HepG2 (cell line): Measurements from ENCODE around the gene RALBP1. TPM values are rescaled to one million over a fixed set of nuclear protein-coding genes. Genes with fewer than 3 reads are reported as not detected.

ENCODE experiments used
- DR1 ChIP-seq: sonication (generic); formaldehyde crosslinking; IDR thresholded peaks from 2 replicates; pipeline ENCODE4 v1.8.0; 2021; ENCODE audit warnings: mild to moderate bottlenecking, missing genetic modification reagents, inconsistent platforms
- IRX3 ChIP-seq: sonication (generic); formaldehyde crosslinking; IDR thresholded peaks from 2 replicates; pipeline ENCODE4 v1.8.1; 2023; ENCODE audit warnings: mild to moderate bottlenecking, low read depth, missing genetic modification reagents, borderline replicate concordance
- ISX ChIP-seq: sonication (generic); formaldehyde crosslinking; conservative IDR thresholded peaks from 2 replicates; pipeline ENCODE4 v1.5.0; 2020; ENCODE audit warnings: missing genetic modification reagents
- LCORL ChIP-seq, 2 experiments: fragments of 450-650 bp in 1 of 2; sonication (generic) in 1 of 2; formaldehyde crosslinking in 1 of 2; IDR thresholded peaks; 2 replicates each; pipeline versions ENCODE4 v1.5.0 to v1.6.1; 2017 to 2020; ENCODE audit warnings: antibody characterized with exemption in 1 of 2, missing genetic modification reagents in 1 of 2
- NR2F2 ChIP-seq: IDR thresholded peaks from 2 replicates; pipeline ENCODE4 v1.6.1; 2012; ENCODE audit warnings: low read depth, inconsistent platforms, borderline replicate concordance
- SMARCC2 ChIP-seq: fragments of 450-650 bp; IDR thresholded peaks from 2 replicates; pipeline ENCODE4 v1.6.1; 2017; ENCODE audit warnings: antibody characterized with exemption, mild to moderate bottlenecking
- ZFY ChIP-seq: sonication (generic); formaldehyde crosslinking; IDR thresholded peaks from 2 replicates; pipeline ENCODE4 v1.4.0; 2020; ENCODE audit warnings: missing genetic modification reagents
- ZNF17 ChIP-seq: sonication (generic); formaldehyde crosslinking; IDR thresholded peaks from 2 replicates; pipeline ENCODE4 v1.5.0; 2020; ENCODE audit warnings: mild to moderate bottlenecking, missing genetic modification reagents
- ZNF383 ChIP-seq: sonication (generic); formaldehyde crosslinking; IDR thresholded peaks from 2 replicates; pipeline ENCODE4 v1.4.0; 2020; ENCODE audit warnings: missing genetic modification reagents, mild to moderate bottlenecking, borderline replicate concordance
- ZNF607 ChIP-seq: sonication (generic); formaldehyde crosslinking; IDR thresholded peaks from 2 replicates; pipeline ENCODE4 v1.5.1; 2020; ENCODE audit warnings: missing genetic modification reagents, mild to moderate bottlenecking, borderline replicate concordance
- ZNF879 ChIP-seq: sonication (generic); formaldehyde crosslinking; IDR thresholded peaks from 2 replicates; pipeline ENCODE4 v1.8.1; 2023; ENCODE audit warnings: missing genetic modification reagents
- polyA plus RNA-seq, 8 experiments: library from polyadenylated mRNA; depleted of rRNA in 3 of 8; stranded (reverse) in 7 of 8; unstranded in 1 of 8; fragments of >200 nt; fragmentation: Illumina TruSeq in 4 of 8; extraction: Trizol in 4 of 8; gene quantifications; 2 replicates each; pipeline versions ENCODE4 v1.2.1 to v1.2.3, GENCODE V29; 2011 to 2016; ENCODE audit warnings: low read depth in 4 of 8, missing spikeins in 1 of 8, mixed read lengths in 1 of 8; ENCODE audit not compliant: insufficient read depth in 1 of 8
- total RNA-seq, 5 experiments: library from RNA; depleted of rRNA; stranded (reverse); fragments of >200 nt; fragmentation: Illumina TruSeq; extraction: Trizol; gene quantifications; 2 replicates each; pipeline ENCODE4 v1.2.3, GENCODE V29; 2016; ENCODE audit warnings: low read depth in 1 of 5
- TF ChIP-seq, protein P1 (sequence below): sonication (generic); formaldehyde crosslinking; IDR thresholded peaks from 2 replicates; pipeline ENCODE4 v1.8.1; 2023; ENCODE audit warnings: mild to moderate bottlenecking, missing genetic modification reagents
- TF ChIP-seq, protein P2 (sequence below): sonication (generic); formaldehyde crosslinking; IDR thresholded peaks from 2 replicates; pipeline ENCODE4 v1.4.0; 2020; ENCODE audit warnings: missing genetic modification reagents
- TF ChIP-seq, protein P3 (sequence below): sonication (generic); formaldehyde crosslinking; IDR thresholded peaks from 2 replicates; pipeline ENCODE4 v1.4.0; 2020; ENCODE audit warnings: missing genetic modification reagents
- TF ChIP-seq, protein P4 (sequence below): sonication (generic); formaldehyde crosslinking; IDR thresholded peaks from 2 replicates; pipeline ENCODE4 v1.8.1; 2022; ENCODE audit warnings: mild to moderate bottlenecking, missing genetic modification reagents
- TF ChIP-seq, protein P5 (sequence below): sonication (generic); formaldehyde crosslinking; IDR thresholded peaks from 2 replicates; pipeline ENCODE4 v1.5.0; 2020; ENCODE audit warnings: mild to moderate bottlenecking, missing genetic modification reagents, moderate library complexity
- TF ChIP-seq, protein P6 (sequence below): IDR thresholded peaks from 2 replicates; pipeline ENCODE4 v1.6.1; 2018; ENCODE audit warnings: missing genetic modification reagents, mild to moderate bottlenecking, missing compliant biosample characterization

Gene RALBP1
- total and polyA plus RNA-seq, 2 of the 13 experiments (the other 11 are each of a cell fraction or from before 2014, with no cell fraction given): 24.5 to 33.1 TPM

DNA sequence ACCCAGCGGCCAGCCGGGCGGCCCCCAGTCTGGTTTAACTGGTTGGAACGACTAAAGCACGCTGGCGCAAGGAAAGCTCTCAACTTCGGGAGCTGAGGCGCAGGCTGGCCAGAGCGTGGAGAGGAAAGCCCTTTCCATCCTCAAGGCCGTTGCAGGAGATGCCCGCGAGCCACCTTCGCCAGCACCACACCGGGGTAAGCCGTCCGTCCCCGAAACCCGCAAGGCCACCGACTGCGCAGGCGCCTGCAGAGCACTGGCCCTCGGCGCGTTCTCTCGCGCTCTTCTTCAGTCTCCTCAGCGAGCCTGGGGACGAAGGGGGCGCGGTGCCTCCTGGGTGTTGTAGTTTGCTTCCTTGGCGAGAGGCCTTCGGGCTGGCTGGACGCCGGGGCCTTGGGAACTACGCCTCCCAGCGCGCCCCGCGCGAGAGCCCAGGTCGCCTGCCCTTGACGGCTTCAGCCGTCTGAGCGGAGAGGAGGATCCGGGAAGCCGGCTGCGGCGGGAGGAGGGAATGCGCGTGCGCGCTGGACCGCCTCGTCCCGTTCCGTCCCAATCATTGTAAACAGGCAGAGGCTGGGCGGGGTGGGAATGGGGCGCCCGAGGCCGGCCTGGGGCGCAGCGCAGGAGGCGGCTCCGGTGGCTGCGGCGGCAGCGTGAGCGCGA lies at the start of gene RALBP1 (continued):
- TF ChIP-seq NR2F2: 0 out of 2 replicates have a peak, but pooled peaks have one; percentile 19
- peak; percentile 57; the same call in 1 of the 2 replicates for TF ChIP-seq ZNF879 (CRISPR knock-in tag)
- TF ChIP-seq, protein P1, sequence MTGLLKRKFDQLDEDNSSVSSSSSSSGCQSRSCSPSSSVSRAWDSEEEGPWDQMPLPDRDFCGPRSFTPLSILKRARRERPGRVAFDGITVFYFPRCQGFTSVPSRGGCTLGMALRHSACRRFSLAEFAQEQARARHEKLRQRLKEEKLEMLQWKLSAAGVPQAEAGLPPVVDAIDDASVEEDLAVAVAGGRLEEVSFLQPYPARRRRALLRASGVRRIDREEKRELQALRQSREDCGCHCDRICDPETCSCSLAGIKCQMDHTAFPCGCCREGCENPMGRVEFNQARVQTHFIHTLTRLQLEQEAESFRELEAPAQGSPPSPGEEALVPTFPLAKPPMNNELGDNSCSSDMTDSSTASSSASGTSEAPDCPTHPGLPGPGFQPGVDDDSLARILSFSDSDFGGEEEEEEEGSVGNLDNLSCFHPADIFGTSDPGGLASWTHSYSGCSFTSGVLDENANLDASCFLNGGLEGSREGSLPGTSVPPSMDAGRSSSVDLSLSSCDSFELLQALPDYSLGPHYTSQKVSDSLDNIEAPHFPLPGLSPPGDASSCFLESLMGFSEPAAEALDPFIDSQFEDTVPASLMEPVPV (CRISPR knock-in tag): peak; percentile 80; the same call in 1 of the 2 replicates
- no peak for TF ChIP-seq ZNF17 (CRISPR knock-in tag)
- TF ChIP-seq SMARCC2: no peak
- TF ChIP-seq, protein P2, sequence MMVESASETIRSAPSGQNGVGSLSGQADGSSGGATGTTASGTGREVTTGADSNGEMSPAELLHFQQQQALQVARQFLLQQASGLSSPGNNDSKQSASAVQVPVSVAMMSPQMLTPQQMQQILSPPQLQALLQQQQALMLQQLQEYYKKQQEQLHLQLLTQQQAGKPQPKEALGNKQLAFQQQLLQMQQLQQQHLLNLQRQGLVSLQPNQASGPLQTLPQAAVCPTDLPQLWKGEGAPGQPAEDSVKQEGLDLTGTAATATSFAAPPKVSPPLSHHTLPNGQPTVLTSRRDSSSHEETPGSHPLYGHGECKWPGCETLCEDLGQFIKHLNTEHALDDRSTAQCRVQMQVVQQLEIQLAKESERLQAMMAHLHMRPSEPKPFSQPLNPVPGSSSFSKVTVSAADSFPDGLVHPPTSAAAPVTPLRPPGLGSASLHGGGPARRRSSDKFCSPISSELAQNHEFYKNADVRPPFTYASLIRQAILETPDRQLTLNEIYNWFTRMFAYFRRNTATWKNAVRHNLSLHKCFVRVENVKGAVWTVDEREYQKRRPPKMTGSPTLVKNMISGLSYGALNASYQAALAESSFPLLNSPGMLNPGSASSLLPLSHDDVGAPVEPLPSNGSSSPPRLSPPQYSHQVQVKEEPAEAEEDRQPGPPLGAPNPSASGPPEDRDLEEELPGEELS: no peak
- TF ChIP-seq LCORL (IDR thresholded peaks at IDR 0.05): no peak
- peak; percentile 79 for TF ChIP-seq LCORL (CRISPR knock-in tag; IDR thresholded peaks at IDR 0.05)
- TF ChIP-seq DR1 (CRISPR knock-in tag): peak; percentile 54; the same call in 1 of the 2 replicates
- TF ChIP-seq, protein P3, sequence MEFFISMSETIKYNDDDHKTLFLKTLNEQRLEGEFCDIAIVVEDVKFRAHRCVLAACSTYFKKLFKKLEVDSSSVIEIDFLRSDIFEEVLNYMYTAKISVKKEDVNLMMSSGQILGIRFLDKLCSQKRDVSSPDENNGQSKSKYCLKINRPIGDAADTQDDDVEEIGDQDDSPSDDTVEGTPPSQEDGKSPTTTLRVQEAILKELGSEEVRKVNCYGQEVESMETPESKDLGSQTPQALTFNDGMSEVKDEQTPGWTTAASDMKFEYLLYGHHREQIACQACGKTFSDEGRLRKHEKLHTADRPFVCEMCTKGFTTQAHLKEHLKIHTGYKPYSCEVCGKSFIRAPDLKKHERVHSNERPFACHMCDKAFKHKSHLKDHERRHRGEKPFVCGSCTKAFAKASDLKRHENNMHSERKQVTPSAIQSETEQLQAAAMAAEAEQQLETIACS (CRISPR knock-in tag): no peak; the same call in 1 of the 2 replicates
- TF ChIP-seq, protein P4, sequence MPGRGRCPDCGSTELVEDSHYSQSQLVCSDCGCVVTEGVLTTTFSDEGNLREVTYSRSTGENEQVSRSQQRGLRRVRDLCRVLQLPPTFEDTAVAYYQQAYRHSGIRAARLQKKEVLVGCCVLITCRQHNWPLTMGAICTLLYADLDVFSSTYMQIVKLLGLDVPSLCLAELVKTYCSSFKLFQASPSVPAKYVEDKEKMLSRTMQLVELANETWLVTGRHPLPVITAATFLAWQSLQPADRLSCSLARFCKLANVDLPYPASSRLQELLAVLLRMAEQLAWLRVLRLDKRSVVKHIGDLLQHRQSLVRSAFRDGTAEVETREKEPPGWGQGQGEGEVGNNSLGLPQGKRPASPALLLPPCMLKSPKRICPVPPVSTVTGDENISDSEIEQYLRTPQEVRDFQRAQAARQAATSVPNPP (CRISPR knock-in tag): no peak
- TF ChIP-seq, protein P5, sequence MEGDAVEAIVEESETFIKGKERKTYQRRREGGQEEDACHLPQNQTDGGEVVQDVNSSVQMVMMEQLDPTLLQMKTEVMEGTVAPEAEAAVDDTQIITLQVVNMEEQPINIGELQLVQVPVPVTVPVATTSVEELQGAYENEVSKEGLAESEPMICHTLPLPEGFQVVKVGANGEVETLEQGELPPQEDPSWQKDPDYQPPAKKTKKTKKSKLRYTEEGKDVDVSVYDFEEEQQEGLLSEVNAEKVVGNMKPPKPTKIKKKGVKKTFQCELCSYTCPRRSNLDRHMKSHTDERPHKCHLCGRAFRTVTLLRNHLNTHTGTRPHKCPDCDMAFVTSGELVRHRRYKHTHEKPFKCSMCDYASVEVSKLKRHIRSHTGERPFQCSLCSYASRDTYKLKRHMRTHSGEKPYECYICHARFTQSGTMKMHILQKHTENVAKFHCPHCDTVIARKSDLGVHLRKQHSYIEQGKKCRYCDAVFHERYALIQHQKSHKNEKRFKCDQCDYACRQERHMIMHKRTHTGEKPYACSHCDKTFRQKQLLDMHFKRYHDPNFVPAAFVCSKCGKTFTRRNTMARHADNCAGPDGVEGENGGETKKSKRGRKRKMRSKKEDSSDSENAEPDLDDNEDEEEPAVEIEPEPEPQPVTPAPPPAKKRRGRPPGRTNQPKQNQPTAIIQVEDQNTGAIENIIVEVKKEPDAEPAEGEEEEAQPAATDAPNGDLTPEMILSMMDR (CRISPR knock-in tag): peak; percentile 60
- TF ChIP-seq ZNF607 (CRISPR knock-in tag): 0 out of 2 replicates have a peak, but pooled peaks have one; percentile 2
- peak; percentile 76 for TF ChIP-seq ZFY
- 0 out of 2 replicates have a peak, but pooled peaks have one; percentile 28 for TF ChIP-seq ZNF383 (CRISPR knock-in tag)
- TF ChIP-seq, protein P6, sequence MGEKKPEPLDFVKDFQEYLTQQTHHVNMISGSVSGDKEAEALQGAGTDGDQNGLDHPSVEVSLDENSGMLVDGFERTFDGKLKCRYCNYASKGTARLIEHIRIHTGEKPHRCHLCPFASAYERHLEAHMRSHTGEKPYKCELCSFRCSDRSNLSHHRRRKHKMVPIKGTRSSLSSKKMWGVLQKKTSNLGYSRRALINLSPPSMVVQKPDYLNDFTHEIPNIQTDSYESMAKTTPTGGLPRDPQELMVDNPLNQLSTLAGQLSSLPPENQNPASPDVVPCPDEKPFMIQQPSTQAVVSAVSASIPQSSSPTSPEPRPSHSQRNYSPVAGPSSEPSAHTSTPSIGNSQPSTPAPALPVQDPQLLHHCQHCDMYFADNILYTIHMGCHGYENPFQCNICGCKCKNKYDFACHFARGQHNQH: peak; percentile 42; the same call in 1 of the 2 replicates
- 0 out of 2 replicates have a peak, but pooled peaks have one; percentile 17 for TF ChIP-seq ISX (CRISPR knock-in tag)
- TF ChIP-seq IRX3: peak; percentile 43; the same call in 1 of the 2 replicates
